Measurements from ENCODE around the gene CMAS. TPM values are rescaled to one million over a fixed set of nuclear protein-coding genes. Genes with fewer than 3 reads are reported as not detected.

The CMAS gene
- total RNA-seq, 1 experiment from 2014 or later = 24.3 TPM

DNA sequence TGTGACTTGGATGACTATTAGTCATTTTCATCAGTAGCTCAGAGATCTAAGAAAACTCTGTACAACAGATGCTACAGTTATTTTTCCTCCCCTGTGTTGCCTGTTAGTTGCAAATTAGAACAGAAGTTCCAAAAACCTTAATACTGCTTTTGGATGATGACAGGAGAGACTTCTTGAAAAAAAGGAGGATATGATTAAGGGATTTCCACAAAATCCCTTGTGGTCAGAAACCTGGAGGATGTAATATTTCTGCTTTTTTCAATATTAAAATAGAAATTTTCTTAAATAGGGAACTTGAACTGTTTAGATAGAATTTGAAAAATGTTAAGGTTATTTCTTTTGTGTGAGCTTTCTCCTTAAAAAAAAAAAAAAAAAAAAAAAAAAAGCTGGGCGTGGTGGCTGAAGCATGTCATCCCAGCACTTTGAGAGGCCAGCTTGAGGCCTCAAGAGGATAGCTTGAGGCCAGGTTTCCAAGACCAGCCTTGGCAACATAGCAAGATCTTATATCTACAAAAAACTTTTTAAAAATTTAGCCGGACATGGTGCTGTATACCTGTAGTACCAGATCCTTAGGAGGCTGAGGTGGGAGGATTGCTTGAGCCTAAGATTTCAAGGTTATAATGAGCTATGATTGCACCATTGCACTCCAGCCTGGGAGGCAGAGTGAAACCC, 14.1 kb downstream of the CMAS start:
- H3K4me1 ChIP-seq (ENCODE audit: control insufficient read depth, insufficient read depth, low read length) = no peaks in the 10 kb centered on the region
- ChIA-PET CTCF (interaction anchor here (0.6 to 0.7 kb wide), 2 partner anchors 10 to 354 kb away, joined by 4 to 5 read pairs; no protein-coding TSS in a partner anchor), POLR2A (no interaction called here)
- intact Hi-C loops (cut with micrococcal nuclease; ENCODE audit: unreplicated experiment) (no loop called here), in situ Hi-C loops (cut with HindIII; ENCODE audit: low pct_unique_long_range_greater_than_20kb, low sequenced_read_pairs) (no loop called here)
- no peaks in the 10 kb centered on the region for H3K9me3 ChIP-seq (ENCODE audit: control insufficient read depth, insufficient read depth, low read depth, low read length)
- DNase-seq (ENCODE audit: low read depth, low spot score) (no peak), ATAC-seq (no peak)
- TF ChIP-seq TCF7L2 (IDR thresholded peaks at IDR 0.05; ENCODE audit: low read depth, low read length) = no peak
- TF ChIP-seq SIN3A (IDR thresholded peaks at IDR 0.05; ENCODE audit: borderline replicate concordance, insufficient read depth, low read depth, low read length) = no peak
- TF ChIP-seq, protein P1, sequence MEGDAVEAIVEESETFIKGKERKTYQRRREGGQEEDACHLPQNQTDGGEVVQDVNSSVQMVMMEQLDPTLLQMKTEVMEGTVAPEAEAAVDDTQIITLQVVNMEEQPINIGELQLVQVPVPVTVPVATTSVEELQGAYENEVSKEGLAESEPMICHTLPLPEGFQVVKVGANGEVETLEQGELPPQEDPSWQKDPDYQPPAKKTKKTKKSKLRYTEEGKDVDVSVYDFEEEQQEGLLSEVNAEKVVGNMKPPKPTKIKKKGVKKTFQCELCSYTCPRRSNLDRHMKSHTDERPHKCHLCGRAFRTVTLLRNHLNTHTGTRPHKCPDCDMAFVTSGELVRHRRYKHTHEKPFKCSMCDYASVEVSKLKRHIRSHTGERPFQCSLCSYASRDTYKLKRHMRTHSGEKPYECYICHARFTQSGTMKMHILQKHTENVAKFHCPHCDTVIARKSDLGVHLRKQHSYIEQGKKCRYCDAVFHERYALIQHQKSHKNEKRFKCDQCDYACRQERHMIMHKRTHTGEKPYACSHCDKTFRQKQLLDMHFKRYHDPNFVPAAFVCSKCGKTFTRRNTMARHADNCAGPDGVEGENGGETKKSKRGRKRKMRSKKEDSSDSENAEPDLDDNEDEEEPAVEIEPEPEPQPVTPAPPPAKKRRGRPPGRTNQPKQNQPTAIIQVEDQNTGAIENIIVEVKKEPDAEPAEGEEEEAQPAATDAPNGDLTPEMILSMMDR (IDR thresholded peaks at IDR 0.05) = no peak
- TF ChIP-seq, protein P2, sequence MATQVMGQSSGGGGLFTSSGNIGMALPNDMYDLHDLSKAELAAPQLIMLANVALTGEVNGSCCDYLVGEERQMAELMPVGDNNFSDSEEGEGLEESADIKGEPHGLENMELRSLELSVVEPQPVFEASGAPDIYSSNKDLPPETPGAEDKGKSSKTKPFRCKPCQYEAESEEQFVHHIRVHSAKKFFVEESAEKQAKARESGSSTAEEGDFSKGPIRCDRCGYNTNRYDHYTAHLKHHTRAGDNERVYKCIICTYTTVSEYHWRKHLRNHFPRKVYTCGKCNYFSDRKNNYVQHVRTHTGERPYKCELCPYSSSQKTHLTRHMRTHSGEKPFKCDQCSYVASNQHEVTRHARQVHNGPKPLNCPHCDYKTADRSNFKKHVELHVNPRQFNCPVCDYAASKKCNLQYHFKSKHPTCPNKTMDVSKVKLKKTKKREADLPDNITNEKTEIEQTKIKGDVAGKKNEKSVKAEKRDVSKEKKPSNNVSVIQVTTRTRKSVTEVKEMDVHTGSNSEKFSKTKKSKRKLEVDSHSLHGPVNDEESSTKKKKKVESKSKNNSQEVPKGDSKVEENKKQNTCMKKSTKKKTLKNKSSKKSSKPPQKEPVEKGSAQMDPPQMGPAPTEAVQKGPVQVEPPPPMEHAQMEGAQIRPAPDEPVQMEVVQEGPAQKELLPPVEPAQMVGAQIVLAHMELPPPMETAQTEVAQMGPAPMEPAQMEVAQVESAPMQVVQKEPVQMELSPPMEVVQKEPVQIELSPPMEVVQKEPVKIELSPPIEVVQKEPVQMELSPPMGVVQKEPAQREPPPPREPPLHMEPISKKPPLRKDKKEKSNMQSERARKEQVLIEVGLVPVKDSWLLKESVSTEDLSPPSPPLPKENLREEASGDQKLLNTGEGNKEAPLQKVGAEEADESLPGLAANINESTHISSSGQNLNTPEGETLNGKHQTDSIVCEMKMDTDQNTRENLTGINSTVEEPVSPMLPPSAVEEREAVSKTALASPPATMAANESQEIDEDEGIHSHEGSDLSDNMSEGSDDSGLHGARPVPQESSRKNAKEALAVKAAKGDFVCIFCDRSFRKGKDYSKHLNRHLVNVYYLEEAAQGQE (IDR thresholded peaks at IDR 0.05; ENCODE audit: insufficient read depth in 1 of 2, low read depth in 2 of 2, low read length in 1 of 2) = no peak
- TF ChIP-seq POLR2AphosphoS5 (IDR thresholded peaks at IDR 0.05; ENCODE audit: low read depth, low read length) = no peak
- H3K4me3 ChIP-seq (ENCODE audit: low read depth in 2 of 2, low read length in 2 of 2) = no peak overlapping the region
- H3K27ac ChIP-seq (ENCODE audit: low read length) = no peak overlapping the region
- H3K27me3 ChIP-seq (ENCODE audit: control insufficient read depth, insufficient read depth, low read length) = no peaks in the 10 kb centered on the region
- BruUV-seq (replicated peaks) = no TSS peak
- peaks cover 3% of the 10 kb centered on the region for H3K36me3 ChIP-seq (ENCODE audit: control insufficient read depth, insufficient read depth, low read length)

DNA sequence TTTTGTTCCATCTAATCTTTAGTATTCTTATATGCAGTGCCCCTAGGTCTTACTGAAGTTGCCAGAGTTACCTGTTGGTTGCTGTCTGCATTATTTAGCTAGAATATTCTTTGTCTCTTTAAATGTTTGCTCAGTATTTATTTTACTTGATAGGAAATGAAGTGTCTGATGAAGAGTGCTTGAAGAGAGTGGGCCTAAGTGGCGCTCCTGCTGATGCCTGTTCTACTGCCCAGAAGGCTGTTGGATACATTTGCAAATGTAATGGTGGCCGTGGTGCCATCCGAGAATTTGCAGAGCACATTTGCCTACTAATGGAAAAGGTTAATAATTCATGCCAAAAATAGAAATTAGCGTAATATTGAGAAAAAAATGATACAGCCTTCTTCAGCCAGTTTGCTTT, 18.9 kb downstream of the CMAS start:
- BruUV-seq (replicated peaks) = TSS peak; percentile 56

More for the DNA sequence above, 18.9 kb downstream of the CMAS start:
- H3K36me3 ChIP-seq (ENCODE audit: control insufficient read depth, insufficient read depth, low read length) = peaks cover 3% of the 10 kb centered on the region
- in situ Hi-C loops (cut with HindIII; ENCODE audit: low pct_unique_long_range_greater_than_20kb, low sequenced_read_pairs) = no loop called here
- H3K27me3 ChIP-seq (ENCODE audit: control insufficient read depth, insufficient read depth, low read length) = no peaks in the 10 kb centered on the region
- H3K27ac ChIP-seq (ENCODE audit: low read length) = no peak overlapping the region
- TF ChIP-seq, protein P2 (IDR thresholded peaks at IDR 0.05; ENCODE audit: insufficient read depth in 1 of 2, low read depth in 2 of 2, low read length in 1 of 2) = no peak
- TF ChIP-seq, protein P1 (IDR thresholded peaks at IDR 0.05) = no peak
- TF ChIP-seq TCF7L2 (IDR thresholded peaks at IDR 0.05; ENCODE audit: low read depth, low read length) (no peak), SIN3A (IDR thresholded peaks at IDR 0.05; ENCODE audit: borderline replicate concordance, insufficient read depth, low read depth, low read length) (no peak), POLR2AphosphoS5 (IDR thresholded peaks at IDR 0.05; ENCODE audit: low read depth, low read length) (no peak)
- intact Hi-C loops (cut with micrococcal nuclease; ENCODE audit: unreplicated experiment) = no loop called here
- ChIA-PET CTCF (no interaction called here), POLR2A (no interaction called here)
- ATAC-seq (no peak), DNase-seq (ENCODE audit: low read depth, low spot score) (no peak)
- H3K4me3 ChIP-seq (ENCODE audit: low read depth in 2 of 2, low read length in 2 of 2) = no peak overlapping the region
- H3K9me3 ChIP-seq (ENCODE audit: control insufficient read depth, insufficient read depth, low read depth, low read length) = no peaks in the 10 kb centered on the region
- H3K4me1 ChIP-seq (ENCODE audit: control insufficient read depth, insufficient read depth, low read length) = no peaks in the 10 kb centered on the region

Measured in Panc1 (cell line).